ENCODE data around the gene TEX52. TPM values are rescaled to one million over a fixed set of nuclear protein-coding genes. Genes with fewer than 3 reads are reported as not detected.

TEX52 gene
- total and polyA plus RNA-seq, 2 of the 13 experiments (the other 11 are each of a cell fraction or from before 2014, with no cell fraction given), result 0.05 TPM; not detected in 1

DNA sequence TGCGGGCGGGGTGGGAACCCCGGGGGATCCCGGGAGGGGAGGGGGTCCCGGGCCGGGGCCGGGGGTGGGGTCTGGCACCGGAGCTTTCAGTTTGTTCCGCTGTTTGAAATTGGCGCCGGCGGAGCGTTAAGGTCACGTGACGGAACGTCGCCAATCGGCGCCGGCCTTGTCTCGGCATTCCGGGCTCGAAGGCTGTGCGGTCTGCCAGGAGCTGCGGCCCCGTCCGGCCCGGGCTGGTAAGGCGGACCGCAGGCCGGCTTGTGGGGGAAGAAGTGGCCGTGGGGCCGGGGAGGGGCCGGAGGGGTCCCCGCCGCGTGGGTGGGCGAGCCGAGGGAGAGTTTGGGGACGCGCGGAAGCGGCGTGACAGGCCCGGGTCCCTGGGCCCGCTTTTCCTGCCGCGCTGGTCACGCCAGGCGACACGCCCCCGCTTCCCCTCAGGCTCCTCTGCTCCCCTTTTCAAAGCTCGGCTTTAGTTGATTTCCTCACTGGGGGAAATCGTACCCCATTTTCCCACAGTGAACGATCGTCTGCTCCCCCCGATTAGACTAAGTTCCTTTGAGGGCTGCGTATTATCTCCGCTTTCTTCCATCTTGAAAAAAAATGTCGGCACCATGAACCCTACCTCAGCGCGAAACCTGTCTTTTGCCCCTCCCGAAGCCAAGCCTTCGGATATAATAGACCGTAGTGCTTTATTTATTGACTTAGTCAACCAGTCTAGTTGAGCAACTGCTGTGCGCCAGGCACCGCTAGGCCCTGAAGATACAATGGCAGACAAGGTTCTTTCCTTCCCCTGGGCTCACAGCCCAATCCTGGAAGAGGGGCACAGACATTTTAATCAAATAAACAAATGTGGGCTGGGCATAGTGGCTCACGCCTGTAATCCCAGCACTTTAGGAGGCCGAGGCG, 20.5 kb upstream of the TEX52 start, which contains the start of the genes FOXM1 and RHNO1 (continued):
- TF ChIP-seq E2F2 (CRISPR knock-in tag; IDR thresholded peaks at IDR 0.05; ENCODE audit: borderline replicate concordance) (peak; percentile 75; the same call in 1 of the 2 replicates), XRCC5 (optimal IDR thresholded peaks at IDR 0.05; ENCODE audit: low read length) (no peak), ZNF543 (CRISPR knock-in tag; IDR thresholded peaks at IDR 0.05) (0 out of 2 replicates have a peak, but pooled peaks have one; percentile 40), HNRNPUL1 (IDR thresholded peaks at IDR 0.05; ENCODE audit: low read depth, low read length) (no peak), ARHGAP35 (CRISPR knock-in tag; IDR thresholded peaks at IDR 0.05; ENCODE audit: borderline replicate concordance) (no peak), POLR2A (IDR thresholded peaks at IDR 0.05; ENCODE audit: insufficient read depth in 1 of 2, low read depth in 2 of 2, low read length in 2 of 2) (peak; percentile 61 to 81; a peak in 3 of 4 replicates), MBNL3 (CRISPR knock-in tag; conservative IDR thresholded peaks at IDR 0.05) (no peak), PHF20 (CRISPR knock-in tag; IDR thresholded peaks at IDR 0.05) (peak; percentile 69; the same call in 1 of the 2 replicates), CENPT (CRISPR knock-in tag; IDR thresholded peaks at IDR 0.05; ENCODE audit: low read depth) (no peak), TFE3 (CRISPR knock-in tag; IDR thresholded peaks at IDR 0.05) (peak; percentile 60), MED8 (CRISPR knock-in tag; IDR thresholded peaks at IDR 0.05; ENCODE audit: insufficient replicate concordance) (no peak), SAP130 (CRISPR knock-in tag; IDR thresholded peaks at IDR 0.05; ENCODE audit: low read depth) (peak; percentile 90), KMT2A (CRISPR knock-in tag; IDR thresholded peaks at IDR 0.05) (peak; percentile 54; the same call in 1 of the 2 replicates), GATAD2A (CRISPR knock-in tag; IDR thresholded peaks at IDR 0.05) (peak; percentile 37; the same call in 1 of the 2 replicates), CBFB (CRISPR knock-in tag; IDR thresholded peaks at IDR 0.05) (0 out of 2 replicates have a peak, but pooled peaks have one; percentile 60), ESRRA (CRISPR knock-in tag; IDR thresholded peaks at IDR 0.05; ENCODE audit: low read depth) (no peak), TCF7L2 (IDR thresholded peaks at IDR 0.05; ENCODE audit: low read depth, low read length) (no peak)
- TF ChIP-seq, protein P1, sequence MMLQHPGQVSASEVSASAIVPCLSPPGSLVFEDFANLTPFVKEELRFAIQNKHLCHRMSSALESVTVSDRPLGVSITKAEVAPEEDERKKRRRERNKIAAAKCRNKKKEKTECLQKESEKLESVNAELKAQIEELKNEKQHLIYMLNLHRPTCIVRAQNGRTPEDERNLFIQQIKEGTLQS (CRISPR knock-in tag; IDR thresholded peaks at IDR 0.05), result no peak; the same call in 1 of the 2 replicates
- TF ChIP-seq, protein P2, sequence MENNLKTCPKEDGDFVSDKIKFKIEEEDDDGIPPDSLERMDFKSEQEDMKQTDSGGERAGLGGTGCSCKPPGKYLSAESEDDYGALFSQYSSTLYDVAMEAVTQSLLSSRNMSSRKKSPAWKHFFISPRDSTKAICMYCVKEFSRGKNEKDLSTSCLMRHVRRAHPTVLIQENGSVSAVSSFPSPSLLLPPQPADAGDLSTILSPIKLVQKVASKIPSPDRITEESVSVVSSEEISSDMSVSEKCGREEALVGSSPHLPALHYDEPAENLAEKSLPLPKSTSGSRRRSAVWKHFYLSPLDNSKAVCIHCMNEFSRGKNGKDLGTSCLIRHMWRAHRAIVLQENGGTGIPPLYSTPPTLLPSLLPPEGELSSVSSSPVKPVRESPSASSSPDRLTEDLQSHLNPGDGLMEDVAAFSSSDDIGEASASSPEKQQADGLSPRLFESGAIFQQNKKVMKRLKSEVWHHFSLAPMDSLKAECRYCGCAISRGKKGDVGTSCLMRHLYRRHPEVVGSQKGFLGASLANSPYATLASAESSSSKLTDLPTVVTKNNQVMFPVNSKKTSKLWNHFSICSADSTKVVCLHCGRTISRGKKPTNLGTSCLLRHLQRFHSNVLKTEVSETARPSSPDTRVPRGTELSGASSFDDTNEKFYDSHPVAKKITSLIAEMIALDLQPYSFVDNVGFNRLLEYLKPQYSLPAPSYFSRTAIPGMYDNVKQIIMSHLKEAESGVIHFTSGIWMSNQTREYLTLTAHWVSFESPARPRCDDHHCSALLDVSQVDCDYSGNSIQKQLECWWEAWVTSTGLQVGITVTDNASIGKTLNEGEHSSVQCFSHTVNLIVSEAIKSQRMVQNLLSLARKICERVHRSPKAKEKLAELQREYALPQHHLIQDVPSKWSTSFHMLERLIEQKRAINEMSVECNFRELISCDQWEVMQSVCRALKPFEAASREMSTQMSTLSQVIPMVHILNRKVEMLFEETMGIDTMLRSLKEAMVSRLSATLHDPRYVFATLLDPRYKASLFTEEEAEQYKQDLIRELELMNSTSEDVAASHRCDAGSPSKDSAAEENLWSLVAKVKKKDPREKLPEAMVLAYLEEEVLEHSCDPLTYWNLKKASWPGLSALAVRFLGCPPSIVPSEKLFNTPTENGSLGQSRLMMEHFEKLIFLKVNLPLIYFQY (CRISPR knock-in tag; IDR thresholded peaks at IDR 0.05; ENCODE audit: borderline replicate concordance), result 0 out of 2 replicates have a peak, but pooled peaks have one; percentile 59
- TF ChIP-seq, protein P3, sequence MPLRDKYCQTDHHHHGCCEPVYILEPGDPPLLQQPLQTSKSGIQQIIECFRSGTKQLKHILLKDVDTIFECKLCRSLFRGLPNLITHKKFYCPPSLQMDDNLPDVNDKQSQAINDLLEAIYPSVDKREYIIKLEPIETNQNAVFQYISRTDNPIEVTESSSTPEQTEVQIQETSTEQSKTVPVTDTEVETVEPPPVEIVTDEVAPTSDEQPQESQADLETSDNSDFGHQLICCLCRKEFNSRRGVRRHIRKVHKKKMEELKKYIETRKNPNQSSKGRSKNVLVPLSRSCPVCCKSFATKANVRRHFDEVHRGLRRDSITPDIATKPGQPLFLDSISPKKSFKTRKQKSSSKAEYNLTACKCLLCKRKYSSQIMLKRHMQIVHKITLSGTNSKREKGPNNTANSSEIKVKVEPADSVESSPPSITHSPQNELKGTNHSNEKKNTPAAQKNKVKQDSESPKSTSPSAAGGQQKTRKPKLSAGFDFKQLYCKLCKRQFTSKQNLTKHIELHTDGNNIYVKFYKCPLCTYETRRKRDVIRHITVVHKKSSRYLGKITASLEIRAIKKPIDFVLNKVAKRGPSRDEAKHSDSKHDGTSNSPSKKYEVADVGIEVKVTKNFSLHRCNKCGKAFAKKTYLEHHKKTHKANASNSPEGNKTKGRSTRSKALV (CRISPR knock-in tag; IDR thresholded peaks at IDR 0.05), result no peak

Measured in HepG2 (cell line).